ENCODE measurements around the gene IL27RA. TPM values are rescaled to one million over a fixed set of nuclear protein-coding genes. Genes with fewer than 3 reads are reported as not detected.
A peak's percentile ranks its signal among the peaks of the same experiment; 100 is the strongest.

IL27RA gene
- total RNA-seq, 1 donor from 2014 or later, result 81.6 TPM

DNA sequence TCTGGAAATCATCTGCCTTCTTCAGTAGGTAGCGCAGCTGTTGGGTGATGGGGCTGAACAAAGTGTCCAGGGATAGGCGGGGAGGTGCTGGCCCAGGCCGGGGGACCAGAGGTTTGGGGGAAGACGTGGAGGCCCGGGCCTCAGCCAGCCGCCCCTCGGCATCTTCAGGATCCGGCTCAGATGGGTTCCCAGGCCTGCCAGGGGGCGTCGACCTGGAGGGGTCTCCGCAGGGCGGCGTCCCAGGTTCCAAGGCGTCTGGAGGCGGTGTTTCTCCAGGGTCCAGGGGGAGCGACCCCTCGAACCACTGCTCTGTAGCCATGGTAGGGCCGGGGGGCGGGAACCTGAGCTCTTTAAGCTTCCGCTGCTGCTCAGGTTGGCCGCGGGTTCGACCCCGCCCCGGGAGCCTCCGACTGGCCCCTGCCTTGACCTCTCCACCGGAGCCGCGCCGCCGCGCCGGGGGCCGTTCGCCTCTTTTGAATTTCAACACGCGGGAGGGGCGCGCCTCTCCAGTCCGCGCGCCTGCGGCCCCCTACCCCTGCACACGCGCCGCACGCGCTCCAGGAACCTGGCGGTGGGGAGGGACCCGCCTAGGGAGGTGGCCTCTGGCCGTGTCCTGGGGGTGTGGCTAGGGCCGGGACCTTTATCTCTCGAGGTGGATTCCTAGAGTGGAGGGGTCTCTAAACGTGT is 53.9 kb downstream of the IL27RA start, which contains the start of gene C19orf67:
C19orf67 (minus strand) TSS at position 475 of the 687 bp plus-strand sequence; CDS start at position 319, 156 bp downstream.
- peaks cover 20% of the 10 kb centered on the region for H3K4me1 Mint-ChIP-seq
- no peak within 1 kb of the TSS for H3K27ac Mint-ChIP-seq
- no peak within 1 kb of the TSS for H3K4me3 Mint-ChIP-seq

DNA sequence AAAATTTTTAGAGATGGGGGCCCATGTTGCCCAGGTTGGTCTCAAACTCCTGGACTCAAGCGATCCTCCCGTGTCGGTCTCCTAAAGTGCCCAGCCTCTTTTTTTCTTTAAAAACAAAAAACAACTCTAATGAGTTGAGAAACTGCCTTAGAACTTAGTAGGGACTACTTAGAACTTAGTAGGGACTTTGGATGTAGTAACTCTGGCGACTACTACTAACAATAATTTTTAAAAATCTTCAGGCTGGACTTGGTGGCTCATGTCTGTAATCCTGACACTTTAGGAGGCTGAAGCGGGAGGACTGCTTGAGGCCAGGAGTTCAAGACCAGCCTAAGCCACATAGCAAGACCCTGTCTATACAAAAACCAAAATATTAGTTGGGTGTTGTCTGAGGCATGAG is 54.5 kb downstream of the IL27RA start:
- Mint-ChIP-seq H3K36me3 (ENCODE audit: low read depth) (peaks cover 25% of the 10 kb centered on the region), H3K27me3 (no peaks in the 10 kb centered on the region), H3K27ac (no peak overlapping the region), H3K9me3 (no peaks in the 10 kb centered on the region), H3K4me3 (no peak overlapping the region), H3K4me1 (peaks cover 20% of the 10 kb centered on the region)
- no peak for DNase-seq
- intact Hi-C loops (cut with micrococcal nuclease), result no loop called here

More for the DNA sequence above, 53.9 kb downstream of the IL27RA start, which contains the start of gene C19orf67:
- H3K36me3 Mint-ChIP-seq (ENCODE audit: low read depth), result peaks cover 25% of the 10 kb centered on the region
- H3K27me3 Mint-ChIP-seq, result no peaks in the 10 kb centered on the region
- intact Hi-C loops (cut with micrococcal nuclease), result no loop called here
- no peak for DNase-seq
- H3K9me3 Mint-ChIP-seq, result no peaks in the 10 kb centered on the region

DNA sequence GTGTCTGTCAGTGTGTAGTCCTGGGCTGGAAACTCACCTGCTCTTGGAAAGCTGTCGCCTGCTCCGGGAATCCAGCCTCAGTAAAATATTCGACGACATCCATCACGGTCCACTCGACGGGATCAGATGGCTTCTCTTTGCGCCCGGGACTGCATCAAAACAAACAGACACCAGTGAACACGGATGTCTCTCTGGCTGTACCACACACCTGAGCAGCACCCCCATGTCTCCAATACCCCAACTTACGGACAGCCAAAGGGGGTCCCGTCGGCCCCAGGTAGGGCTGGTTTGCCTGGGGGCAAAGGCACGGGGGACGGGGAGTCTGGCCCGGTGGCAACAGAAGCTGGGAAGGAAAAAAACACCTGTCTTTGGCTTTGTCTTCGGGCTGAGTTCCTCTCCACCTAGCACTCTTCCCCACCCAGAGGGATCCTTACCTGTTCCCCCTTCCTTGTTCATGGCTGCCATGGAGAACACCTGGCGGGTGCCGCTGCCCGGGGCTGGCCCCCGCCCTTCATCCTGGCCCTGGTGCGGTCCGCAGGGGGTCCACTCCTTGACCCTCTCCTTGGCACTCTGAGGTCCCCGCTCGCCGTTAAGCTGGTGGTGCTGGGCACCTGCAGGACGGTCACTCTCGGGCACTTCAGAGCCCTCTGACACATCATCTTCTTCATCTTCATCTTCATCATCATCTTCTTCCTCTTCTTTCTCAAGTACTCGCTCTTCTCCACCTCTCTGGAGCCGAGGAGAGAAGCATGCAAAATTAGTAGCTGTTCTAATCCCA is 57.3 kb downstream of the IL27RA start:
- H3K27ac Mint-ChIP-seq, result peak overlapping the region; percentile 67
- intact Hi-C loops (cut with micrococcal nuclease), result no loop called here

DNA sequence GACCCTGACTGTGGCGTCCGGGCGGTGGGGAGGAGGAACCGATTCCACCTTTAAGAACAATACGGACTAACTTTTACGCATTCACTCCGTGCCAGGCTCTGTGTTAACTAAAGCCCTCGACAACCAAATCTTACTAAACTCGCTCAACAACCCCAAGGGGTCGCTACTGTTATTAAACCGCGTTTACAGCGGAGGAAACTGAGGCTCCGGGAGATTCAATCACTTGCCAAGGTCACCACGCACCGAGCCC is 57.8 kb downstream of the IL27RA start:
- Mint-ChIP-seq H3K27me3 (no peaks in the 10 kb centered on the region), H3K9me3 (peaks cover 5% of the 10 kb centered on the region), H3K4me1 (peaks cover 18% of the 10 kb centered on the region), H3K4me3 (peak overlapping the region; percentile 76), H3K36me3 (ENCODE audit: low read depth) (peaks cover 39% of the 10 kb centered on the region), H3K27ac (peak overlapping the region; percentile 67)
- intact Hi-C loops (cut with micrococcal nuclease), result no loop called here
- no peak for DNase-seq

More for the DNA sequence above, 57.3 kb downstream of the IL27RA start:
- H3K36me3 Mint-ChIP-seq (ENCODE audit: low read depth), result peaks cover 39% of the 10 kb centered on the region
- peak overlapping the region; percentile 76 for H3K4me3 Mint-ChIP-seq
- peak; percentile 60 for DNase-seq
- H3K4me1 Mint-ChIP-seq, result peaks cover 18% of the 10 kb centered on the region
- peaks cover 5% of the 10 kb centered on the region for H3K9me3 Mint-ChIP-seq
- H3K27me3 Mint-ChIP-seq, result no peaks in the 10 kb centered on the region

DNA sequence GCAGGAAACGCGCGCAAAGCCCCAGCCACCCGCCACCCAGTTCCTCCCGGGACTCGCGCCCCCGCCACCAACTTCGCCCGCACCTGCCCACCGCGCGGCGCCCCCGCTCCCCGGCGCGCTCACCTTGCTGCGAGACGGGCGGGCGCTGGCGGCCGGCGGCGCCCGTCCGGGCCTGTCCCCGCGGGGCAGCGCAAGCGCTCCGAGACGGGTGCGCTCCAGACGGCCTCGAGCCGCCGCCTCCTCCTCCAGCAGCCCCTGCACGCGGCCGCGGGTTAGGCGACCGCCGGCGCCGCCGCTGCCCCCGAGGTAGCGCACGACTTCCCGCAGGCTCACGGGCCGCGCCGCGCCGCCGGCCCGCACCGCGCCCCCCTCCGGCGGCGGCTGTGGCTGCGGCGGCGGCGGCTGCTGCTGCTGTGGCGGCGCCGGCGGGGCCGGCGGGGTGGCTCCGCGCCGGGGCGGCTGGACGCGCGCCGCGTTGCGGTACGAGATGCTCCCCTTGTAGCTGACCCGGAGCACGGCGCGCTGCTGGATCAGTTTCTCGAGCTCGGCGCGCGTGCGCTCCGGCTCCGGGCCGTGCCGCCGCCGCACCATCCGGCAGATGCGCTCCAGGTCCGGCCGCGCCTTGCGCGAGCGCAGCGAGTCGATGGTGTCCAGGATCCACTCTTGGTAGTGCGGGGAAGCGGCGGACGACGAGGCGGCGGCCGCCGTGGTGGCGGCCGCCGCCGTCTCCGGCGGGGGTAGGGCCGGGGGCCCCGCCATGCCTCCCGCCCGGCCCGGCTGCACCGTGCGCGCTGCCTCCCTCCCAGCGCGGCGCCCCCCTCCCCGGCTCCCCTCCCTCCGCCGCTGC is 58.3 kb downstream of the IL27RA start:
- DNase-seq, result peak; percentile 85

DNA sequence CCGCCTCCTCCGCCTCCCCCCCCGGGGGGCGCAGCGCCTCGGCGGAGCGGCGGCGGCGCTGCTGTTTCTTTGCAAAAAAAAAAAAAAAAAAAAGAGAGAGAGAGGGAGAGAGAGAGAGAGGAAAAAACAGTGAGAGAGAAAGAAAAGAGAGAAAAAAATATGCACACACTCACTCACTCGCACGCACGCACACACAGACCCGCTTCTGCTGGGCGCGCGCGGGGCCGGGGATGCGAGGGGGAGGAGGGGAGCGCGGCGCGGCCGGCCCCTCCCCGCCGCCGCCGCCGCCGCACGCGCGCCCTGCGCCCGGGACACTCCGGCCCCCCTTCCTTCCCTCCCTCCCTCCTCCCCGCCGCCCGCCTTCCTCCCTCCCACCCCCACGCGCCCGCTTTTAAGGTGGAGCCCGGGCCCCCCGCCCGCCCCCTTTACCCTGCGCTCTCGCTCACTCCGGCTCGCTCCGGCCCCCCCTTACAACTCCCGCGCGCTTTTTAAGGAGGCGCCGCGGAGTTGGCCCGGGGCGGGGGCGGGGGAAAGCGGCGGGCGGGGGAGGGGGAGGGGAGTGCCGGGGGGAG is 59.0 kb downstream of the IL27RA start, which contains the start of gene SAMD1:
SAMD1 (minus strand) TSS at position 243 of the 572 bp plus-strand sequence.
- Mint-ChIP-seq H3K27me3 (no peaks in the 10 kb centered on the region), H3K4me3 (peak within 1 kb of the TSS; percentile 92), H3K4me1 (peaks cover 17% of the 10 kb centered on the region), H3K36me3 (ENCODE audit: low read depth) (peaks cover 40% of the 10 kb centered on the region), H3K27ac (peak within 1 kb of the TSS; percentile 98), H3K9me3 (peaks cover 5% of the 10 kb centered on the region)
- intact Hi-C loops (cut with micrococcal nuclease), result loop anchor here (1.0 to 2.0 kb wide), 3 partner anchors 17 to 46 kb away; partner anchors contain the start of genes ASF1B and PRKACA
- peak; percentile 90 for DNase-seq

More for the DNA sequence above, 58.3 kb downstream of the IL27RA start:
- intact Hi-C loops (cut with micrococcal nuclease), result loop anchor here (2.0 kb wide), 1 partner anchor 47 kb away; the partner anchor contains the start of gene ASF1B
- H3K4me3 Mint-ChIP-seq, result peak overlapping the region; percentile 78
- peaks cover 19% of the 10 kb centered on the region for H3K4me1 Mint-ChIP-seq
- H3K36me3 Mint-ChIP-seq (ENCODE audit: low read depth), result peaks cover 43% of the 10 kb centered on the region
- H3K27me3 Mint-ChIP-seq, result no peaks in the 10 kb centered on the region
- H3K27ac Mint-ChIP-seq, result peak overlapping the region; percentile 76
- peaks cover 5% of the 10 kb centered on the region for H3K9me3 Mint-ChIP-seq

DNA sequence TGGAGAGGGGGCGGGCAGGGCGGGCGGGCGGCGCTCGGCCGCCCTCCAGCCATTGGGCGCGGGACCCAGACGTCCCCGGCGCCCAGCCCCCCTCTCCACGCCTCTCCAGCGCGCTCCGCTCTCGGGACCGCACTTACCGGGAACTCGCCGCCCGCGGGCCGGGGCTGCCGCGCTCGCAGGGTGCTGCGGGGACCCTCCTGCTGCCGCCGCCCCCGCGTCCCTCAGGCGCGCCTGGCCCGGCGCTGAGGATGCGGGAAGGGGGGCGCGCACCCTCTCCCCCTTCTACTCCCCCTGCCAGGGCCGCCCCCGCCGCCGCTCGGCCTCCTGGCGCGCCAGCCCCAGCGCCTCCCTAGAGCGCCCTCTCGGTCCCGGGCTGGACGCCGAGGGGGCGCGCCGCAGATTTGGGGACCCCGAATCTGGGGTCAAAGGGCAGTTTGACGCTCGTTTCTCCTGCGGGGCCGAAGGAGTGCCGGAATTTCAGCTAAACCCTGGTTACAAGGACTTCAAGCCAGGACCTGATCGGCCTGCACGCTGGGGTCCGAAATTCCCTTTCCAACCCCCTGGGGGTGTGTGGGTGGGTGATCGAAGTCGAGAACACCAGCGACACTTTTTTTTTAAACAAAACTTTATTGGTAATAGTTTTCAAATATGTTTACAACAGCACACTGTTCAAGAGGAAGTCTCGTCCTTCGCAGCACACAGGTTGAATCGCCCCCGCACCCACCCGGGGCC is 59.7 kb downstream of the IL27RA start:
- Mint-ChIP-seq H3K9me3 (peaks cover 5% of the 10 kb centered on the region), H3K27me3 (no peaks in the 10 kb centered on the region), H3K36me3 (ENCODE audit: low read depth) (peaks cover 40% of the 10 kb centered on the region), H3K27ac (peak overlapping the region; percentile 98), H3K4me3 (peak overlapping the region; percentile 92), H3K4me1 (peaks cover 17% of the 10 kb centered on the region)
- intact Hi-C loops (cut with micrococcal nuclease), result loop anchor here (1.0 to 2.0 kb wide), 3 partner anchors 18 to 46 kb away; partner anchors contain the start of genes ASF1B and PRKACA
- peak; percentile 94 for DNase-seq

DNA sequence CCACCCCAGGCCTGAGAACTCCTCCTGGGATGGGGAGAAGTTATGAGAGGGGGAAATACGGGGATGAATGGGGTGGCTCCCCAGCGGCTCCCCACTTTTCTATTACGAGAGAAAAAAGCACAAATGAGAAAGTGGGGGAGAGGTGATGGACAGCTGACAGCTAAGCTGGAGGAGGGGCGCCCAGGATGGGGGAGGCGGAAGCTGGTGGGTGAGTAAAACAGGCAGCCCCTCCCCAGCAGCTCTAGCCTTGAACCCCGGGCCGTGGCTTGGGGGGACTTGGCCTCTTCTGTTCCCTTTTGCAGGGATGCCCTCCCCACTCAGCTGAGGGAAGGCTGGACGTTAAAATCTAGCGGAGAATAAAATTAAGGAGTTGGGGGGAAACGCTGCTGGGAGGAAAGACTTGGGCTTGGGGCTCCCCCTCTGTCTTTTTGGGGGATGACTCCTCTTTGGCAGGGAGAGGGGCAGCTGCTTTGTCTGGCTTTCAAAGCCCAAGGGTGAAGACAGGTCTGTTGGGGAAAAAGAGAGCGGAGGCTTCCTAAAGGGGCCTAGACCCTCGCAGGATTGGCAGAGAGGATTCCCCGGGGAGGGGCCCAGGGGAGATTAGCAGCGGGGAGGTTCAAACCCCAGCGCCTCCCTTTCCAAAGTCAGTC is 60.4 kb downstream of the IL27RA start:
- Mint-ChIP-seq H3K36me3 (ENCODE audit: low read depth) (peaks cover 39% of the 10 kb centered on the region), H3K4me1 (peaks cover 17% of the 10 kb centered on the region), H3K9me3 (peaks cover 5% of the 10 kb centered on the region), H3K27ac (peak overlapping the region; percentile 98), H3K27me3 (no peaks in the 10 kb centered on the region), H3K4me3 (peak overlapping the region; percentile 92)
- intact Hi-C loops (cut with micrococcal nuclease), result loop anchor here (1.0 to 2.0 kb wide), 3 partner anchors 19 to 45 kb away; partner anchors contain the start of genes ASF1B and PRKACA
- peak; percentile 86 for DNase-seq

DNA sequence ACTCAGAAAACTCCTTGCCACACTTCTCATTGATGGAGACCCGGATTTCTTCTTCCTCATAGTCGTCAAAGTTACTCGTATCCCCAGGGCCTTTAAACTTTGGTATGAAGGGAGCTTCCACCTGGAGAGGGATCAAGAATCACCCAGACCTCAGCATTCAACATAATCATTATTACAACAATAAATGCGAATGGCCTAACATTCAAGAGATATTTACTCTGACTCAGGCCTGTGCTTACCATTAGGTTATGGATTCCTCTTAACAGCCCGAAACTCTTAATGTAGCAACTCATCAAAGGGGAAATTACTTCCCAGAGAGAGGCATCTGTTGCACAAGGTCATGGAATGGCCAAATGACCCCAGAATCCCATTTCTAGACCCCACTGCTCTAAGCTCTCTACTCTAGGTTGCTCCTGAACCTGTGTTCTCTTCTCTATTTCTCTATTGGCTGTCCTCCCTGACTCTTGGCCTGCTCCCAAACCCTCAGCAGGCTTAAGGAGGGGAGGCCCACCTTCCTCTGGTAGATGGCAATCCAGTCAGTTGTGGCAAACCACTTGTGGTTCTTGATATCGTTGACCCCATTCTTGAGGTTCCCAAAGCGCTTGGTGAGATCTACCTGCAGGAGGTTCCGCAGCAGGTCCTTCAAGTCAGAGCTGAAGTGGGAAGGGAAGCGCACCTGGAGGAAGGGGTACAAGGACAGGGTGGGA is 61.7 kb downstream of the IL27RA start:
- H3K27me3 Mint-ChIP-seq, result no peaks in the 10 kb centered on the region
- peak; percentile 58 for DNase-seq
- peaks cover 37% of the 10 kb centered on the region for H3K36me3 Mint-ChIP-seq (ENCODE audit: low read depth)
- H3K4me3 Mint-ChIP-seq, result peak overlapping the region; percentile 41
- H3K27ac Mint-ChIP-seq, result peak overlapping the region; percentile 68
- peaks cover 14% of the 10 kb centered on the region for H3K4me1 Mint-ChIP-seq
- intact Hi-C loops (cut with micrococcal nuclease), result no loop called here
- H3K9me3 Mint-ChIP-seq, result peaks cover 5% of the 10 kb centered on the region

DNA sequence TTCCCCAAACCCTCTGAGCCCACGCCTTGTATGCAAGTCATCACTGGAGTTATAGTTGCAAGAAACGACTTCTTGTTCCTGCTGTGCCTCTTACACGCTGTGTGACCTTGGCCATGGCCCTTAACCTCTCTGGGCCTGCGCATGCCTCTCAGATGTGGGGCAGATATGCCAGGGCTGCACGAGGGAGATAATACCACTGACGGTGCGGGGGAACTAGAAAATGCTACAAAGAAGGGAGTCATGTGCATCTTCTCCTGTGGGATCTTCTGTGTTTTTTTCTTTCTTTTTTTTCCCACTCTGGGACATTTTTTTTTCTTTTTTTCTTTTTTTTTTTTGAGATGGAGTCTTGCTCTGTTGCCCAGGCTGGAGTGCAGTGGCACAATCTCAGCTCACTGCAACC is 63.3 kb downstream of the IL27RA start:
- Mint-ChIP-seq H3K4me1 (peaks cover 10% of the 10 kb centered on the region), H3K27me3 (no peaks in the 10 kb centered on the region)

DNA sequence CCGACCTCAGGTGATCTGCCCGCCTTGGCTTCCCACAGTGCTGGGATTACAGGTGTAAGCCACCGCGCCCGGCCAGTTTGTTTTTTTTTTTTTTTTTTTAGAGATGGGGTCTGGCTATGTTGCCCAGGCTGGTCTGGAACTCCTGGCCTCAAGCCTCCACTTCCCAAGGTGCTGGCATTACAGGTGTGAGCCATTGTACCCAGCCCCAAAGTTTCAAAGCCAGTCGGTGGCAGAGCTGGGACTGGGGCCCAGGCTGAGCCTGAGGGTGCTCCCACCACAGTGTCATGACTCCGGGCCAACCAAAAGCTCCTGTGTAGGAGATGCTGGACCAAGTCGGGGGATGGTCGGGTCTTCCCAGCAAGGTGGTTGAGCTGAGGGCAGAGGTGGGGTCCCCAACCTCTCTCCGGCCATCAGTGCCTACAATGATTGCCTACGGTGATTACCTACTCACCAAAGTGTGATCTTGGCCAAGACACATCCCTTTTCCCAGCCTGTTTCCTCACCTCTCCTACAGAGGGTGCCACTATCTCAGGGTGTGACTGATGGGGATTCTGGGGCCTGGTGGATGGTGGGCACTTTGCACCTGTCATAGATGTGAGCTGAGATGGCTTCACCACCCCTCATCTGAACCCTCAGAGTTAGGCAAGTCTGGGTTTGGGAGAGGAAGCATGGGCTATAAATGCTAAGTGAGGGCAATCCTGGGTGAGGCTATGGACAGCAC is 64.9 kb downstream of the IL27RA start:
- H3K4me3 Mint-ChIP-seq, result no peak overlapping the region
- no peak for DNase-seq
- H3K4me1 Mint-ChIP-seq, result peaks cover 9% of the 10 kb centered on the region
- intact Hi-C loops (cut with micrococcal nuclease), result no loop called here
- H3K27ac Mint-ChIP-seq, result no peak overlapping the region
- peaks cover 32% of the 10 kb centered on the region for H3K36me3 Mint-ChIP-seq (ENCODE audit: low read depth)
- H3K27me3 Mint-ChIP-seq, result no peaks in the 10 kb centered on the region
- peaks cover 5% of the 10 kb centered on the region for H3K9me3 Mint-ChIP-seq

More for the DNA sequence above, 63.3 kb downstream of the IL27RA start:
- Mint-ChIP-seq H3K27ac (peak overlapping the region; percentile 48), H3K4me3 (no peak overlapping the region), H3K36me3 (ENCODE audit: low read depth) (peaks cover 28% of the 10 kb centered on the region), H3K9me3 (peaks cover 5% of the 10 kb centered on the region)
- intact Hi-C loops (cut with micrococcal nuclease), result no loop called here
- DNase-seq, result peak; percentile 61

All from activated CD4-positive, alpha-beta T cell treated with anti-CD3 and anti-CD28 coated beads, Interleukin-2, amount 10 ng/mL, durations not matched to agents 24 days and 14 days (primary cell).